Skeletal muscle tissue (tissue), 4 donors: ENCODE results near the gene IRF3. TPM values are rescaled to one million over a fixed set of nuclear protein-coding genes. Genes with fewer than 3 reads are reported as not detected.

ENCODE experiments used
- H3K27ac ChIP-seq: one replicate; pipeline ENCODE4 v1.7.0; 2013; ENCODE audit warnings: mild to moderate bottlenecking, low read depth, low read length, inconsistent platforms
- H3K27me3 ChIP-seq, 3 donors: one replicate each; pipeline ENCODE4 v1.7.0; 2013; ENCODE audit warnings: low read length in 3 of 3; ENCODE audit not compliant: control insufficient read depth in 3 of 3, insufficient read depth in 3 of 3
- H3K36me3 ChIP-seq, 3 donors: one replicate each; pipeline ENCODE4 v1.7.0; 2013; ENCODE audit warnings: low read length in 3 of 3; ENCODE audit not compliant: control insufficient read depth in 3 of 3, insufficient read depth in 3 of 3
- H3K4me1 ChIP-seq, 3 donors: one replicate each; pipeline ENCODE4 v1.7.0; 2013; ENCODE audit warnings: low read length in 3 of 3, mild to moderate bottlenecking in 3 of 3; ENCODE audit not compliant: control insufficient read depth in 3 of 3, insufficient read depth in 3 of 3
- H3K4me3 ChIP-seq, 3 donors: one replicate each; pipeline ENCODE4 v1.7.0; 2013; ENCODE audit warnings: low read length in 3 of 3
- H3K9ac ChIP-seq, 3 donors: one replicate each; pipeline ENCODE4 v1.7.0; 2013; ENCODE audit warnings: low read length in 3 of 3, mild to moderate bottlenecking in 3 of 3, moderate library complexity in 2 of 3, low read depth in 1 of 3
- H3K9me3 ChIP-seq, 3 donors: one replicate each; pipeline ENCODE4 v1.7.0; 2013; ENCODE audit warnings: low read length in 3 of 3; ENCODE audit not compliant: control insufficient read depth in 3 of 3
- total RNA-seq: library from RNA; depleted of rRNA; stranded (reverse); fragments of >200 nt; gene quantifications from one replicate; pipeline ENCODE4 v1.2.3, GENCODE V29; 2014
- donor health status: Osteomylitis.

The IRF3 gene
- total RNA-seq, 1 donor from 2014 or later: 31.3 TPM

DNA sequence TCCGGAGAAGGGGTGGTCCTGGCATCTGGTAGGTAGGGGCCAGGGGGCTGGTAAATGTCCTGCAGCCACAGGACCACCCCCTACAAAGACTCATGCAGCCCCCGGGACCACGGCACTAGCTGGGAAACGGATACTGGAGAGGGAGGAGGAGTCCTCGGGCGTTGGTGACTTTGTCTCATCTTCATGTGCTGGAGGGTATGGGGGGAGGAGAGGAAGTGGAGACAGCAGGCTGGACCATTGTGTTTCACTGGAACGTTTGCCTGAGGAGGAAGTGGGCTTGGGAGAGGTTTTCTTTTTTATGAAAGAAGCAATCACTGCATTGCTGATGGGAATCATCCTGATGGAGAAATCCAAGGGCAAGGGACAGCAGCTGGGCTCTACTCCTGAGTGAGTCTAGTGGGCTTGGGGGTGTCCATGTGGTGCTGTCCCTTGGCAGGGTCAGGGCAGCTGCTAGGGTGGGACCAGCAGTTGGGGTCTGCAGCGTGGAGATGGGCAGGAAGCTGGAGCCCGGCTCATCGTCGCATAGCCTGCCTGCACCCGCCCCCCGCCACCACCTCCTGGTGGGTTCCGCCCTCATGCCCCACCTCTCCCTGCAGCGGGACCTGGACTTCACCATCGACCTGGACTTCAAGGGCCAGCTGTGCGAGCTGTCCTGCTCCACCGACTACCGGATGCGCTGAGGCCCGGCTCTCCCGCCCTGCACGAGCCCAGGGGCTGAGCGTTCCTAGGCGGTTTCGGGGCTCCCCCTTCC is 22.1 kb upstream of the IRF3 start:
- Histone ChIP-seq H3K9ac (no peak overlapping the region), H3K4me3 (no peak overlapping the region), H3K4me1 (peaks cover 21 to 34% (median 24%) of the 10 kb centered on the region in 3 donors), H3K9me3 (no peaks in the 10 kb centered on the region), H3K36me3 (peaks cover 31 to 38% (median 35%) of the 10 kb centered on the region in 3 donors), H3K27me3 (peaks cover 0 to 21% (median 18%) of the 10 kb centered on the region in 3 donors), H3K27ac (peak overlapping the region; percentile 74)

DNA sequence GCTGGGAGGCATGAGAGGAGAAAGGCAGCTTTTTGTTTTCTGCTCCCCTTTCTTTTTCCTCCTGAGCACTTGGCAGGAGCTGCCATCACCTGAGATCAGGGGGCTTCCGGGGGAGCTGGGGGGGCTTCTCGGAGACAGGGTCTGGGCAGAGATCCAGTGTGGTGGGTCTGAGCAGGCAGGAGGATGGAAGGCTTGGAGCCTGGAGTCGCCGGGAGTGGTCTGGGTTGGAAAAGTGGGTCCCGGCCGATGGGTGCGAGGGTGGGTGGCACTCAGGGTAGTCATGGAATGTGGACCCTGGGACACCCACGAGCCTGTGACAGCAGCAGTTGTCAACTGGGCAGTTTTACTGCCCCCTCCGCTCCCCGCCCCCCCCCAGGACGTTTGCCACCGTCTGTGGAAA is 21.5 kb upstream of the IRF3 start:
- Histone ChIP-seq H3K36me3 (peaks cover 35 to 43% (median 40%) of the 10 kb centered on the region in 3 donors), H3K4me3 (no peak overlapping the region), H3K27ac (peak overlapping the region; percentile 74), H3K27me3 (peaks cover 0 to 21% (median 18%) of the 10 kb centered on the region in 3 donors), H3K4me1 (peaks cover 23 to 35% (median 28%) of the 10 kb centered on the region in 3 donors), H3K9me3 (no peaks in the 10 kb centered on the region), H3K9ac (no peak overlapping the region)

DNA sequence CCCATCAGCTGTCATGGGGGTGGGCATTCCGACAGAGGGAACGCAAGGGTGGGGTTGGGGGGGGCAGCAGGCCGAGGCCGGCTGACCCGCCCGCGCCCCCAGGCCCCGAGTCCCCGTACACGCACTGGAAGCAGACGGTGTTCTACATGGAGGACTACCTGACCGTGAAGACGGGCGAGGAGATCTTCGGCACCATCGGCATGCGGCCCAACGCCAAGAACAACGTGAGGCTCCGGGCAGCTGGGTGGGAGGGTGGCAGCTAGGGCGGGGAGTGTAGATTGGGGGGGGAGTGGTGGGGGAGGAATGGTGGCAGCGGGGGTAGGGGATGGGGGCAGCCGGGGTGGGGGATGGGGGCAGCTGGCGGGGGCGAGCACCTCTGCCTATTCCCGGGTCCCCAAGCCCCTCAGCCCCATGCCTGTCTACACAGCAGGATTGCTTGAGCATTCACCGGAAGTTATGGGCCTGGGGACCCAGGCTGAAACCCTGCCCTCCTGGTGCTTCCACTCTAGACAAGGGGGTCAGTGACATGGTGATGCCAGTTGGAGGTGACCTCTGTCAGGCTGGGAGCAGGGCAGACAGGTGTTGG is 20.9 kb upstream of the IRF3 start:
- Histone ChIP-seq H3K27me3 (peaks cover 0 to 21% (median 17%) of the 10 kb centered on the region in 3 donors), H3K36me3 (peaks cover 40 to 48% (median 46%) of the 10 kb centered on the region in 3 donors), H3K4me1 (peaks cover 23 to 40% (median 32%) of the 10 kb centered on the region in 3 donors), H3K9me3 (no peaks in the 10 kb centered on the region), H3K27ac (no peak overlapping the region), H3K9ac (no peak overlapping the region), H3K4me3 (no peak overlapping the region)

DNA sequence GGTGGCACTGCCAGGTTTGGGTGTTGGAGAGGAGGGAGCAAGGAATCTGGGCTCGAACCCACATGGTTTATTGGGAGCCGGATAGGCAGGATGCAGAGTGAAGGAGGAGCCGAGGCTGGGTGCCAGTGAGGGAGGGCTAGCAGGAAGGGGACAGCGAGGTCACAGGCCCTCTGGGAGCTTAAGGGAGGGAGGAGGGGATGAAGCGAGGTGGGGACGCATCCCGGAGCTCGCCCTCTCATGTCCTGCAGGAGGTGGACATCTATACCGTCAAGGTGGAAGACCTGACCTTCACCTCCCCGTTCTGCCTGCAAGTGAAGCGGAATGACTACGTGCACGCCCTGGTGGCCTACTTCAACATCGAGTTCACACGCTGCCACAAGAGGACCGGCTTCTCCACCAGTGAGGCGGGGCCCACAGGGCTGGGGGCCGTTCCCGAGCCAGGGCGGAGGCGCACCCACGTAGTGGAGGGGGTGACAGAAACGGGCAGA is 20.2 kb upstream of the IRF3 start:
- Histone ChIP-seq H3K4me1 (peaks cover 22 to 36% (median 32%) of the 10 kb centered on the region in 3 donors), H3K9ac (peak overlapping the region in 1 of 3 donors; percentile 25), H3K27me3 (peaks cover 0 to 15% (median 14%) of the 10 kb centered on the region in 3 donors), H3K27ac (no peak overlapping the region), H3K36me3 (peaks cover 40 to 49% (median 48%) of the 10 kb centered on the region in 3 donors), H3K4me3 (no peak overlapping the region), H3K9me3 (no peaks in the 10 kb centered on the region)

DNA sequence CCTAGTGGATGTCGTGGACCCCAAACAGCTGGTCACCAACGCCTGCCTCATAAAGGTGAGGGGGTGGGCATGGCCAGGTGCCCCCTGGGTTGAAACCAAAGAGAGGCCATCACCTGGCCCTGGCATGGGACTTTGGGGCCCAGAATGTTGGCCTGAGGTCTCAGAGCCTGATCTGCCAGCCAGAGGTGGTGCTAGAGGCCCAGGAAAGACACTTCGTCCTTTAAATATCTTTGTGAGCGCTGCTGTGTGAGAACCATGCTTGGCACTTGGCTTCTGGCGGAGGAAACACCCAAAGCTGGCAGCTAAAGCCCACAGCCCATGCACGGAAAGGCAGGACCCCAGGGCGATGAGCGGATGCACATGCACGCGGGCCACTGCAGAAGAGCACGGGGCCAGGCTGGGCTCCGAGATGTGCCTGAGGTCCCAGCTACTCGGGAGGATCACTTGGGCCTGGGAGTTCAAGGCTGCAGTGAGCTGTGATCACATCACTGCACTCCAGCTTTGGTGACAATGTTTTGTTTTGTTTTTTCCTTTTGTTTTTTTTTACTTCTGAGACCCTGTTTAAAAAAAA is 19.4 kb upstream of the IRF3 start:
- Histone ChIP-seq H3K27ac (no peak overlapping the region), H3K9me3 (no peaks in the 10 kb centered on the region), H3K9ac (peak overlapping the region in 1 of 3 donors; percentile 8), H3K36me3 (peaks cover 40 to 51% (median 48%) of the 10 kb centered on the region in 3 donors), H3K27me3 (peaks cover 0 to 8% (median 7%) of the 10 kb centered on the region in 3 donors), H3K4me3 (no peak overlapping the region), H3K4me1 (peaks cover 24 to 36% (median 31%) of the 10 kb centered on the region in 3 donors)

DNA sequence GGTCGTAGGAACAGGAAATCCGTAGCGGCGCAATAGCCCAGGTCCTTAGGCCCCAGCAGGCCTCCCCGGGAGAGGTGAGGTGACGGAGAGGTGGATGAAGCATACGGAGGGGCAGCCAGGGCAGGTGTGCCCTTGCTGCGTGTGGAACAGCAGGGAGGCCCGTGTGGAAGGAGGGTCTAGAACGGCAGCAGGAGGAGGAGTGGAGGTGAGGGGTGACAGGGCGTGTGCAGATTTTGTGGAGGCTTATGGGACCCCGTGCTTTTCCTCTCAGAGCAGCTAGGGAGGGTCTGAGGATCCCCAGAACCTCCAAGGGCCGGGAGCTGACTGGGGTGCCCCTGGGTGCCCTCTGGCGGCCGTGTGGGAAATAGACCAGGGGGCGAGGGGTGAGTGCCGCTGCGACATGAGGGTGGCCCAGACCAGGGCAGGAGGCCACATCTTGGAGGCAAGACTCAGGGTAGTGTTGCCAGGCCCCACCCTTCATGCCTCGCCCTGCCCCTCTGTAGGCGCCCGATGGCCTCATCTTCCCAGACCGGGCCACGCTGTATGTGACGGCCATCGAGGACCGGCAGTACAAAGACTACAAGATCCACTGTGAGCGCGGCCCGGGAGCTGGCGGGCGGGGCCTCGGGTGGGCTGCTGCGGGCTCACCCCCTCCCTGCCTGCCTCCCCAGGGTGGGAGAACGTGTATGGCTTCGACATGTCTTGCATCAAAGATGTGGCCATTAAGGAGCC is 18.8 kb upstream of the IRF3 start:
- Histone ChIP-seq H3K36me3 (peaks cover 40 to 51% (median 48%) of the 10 kb centered on the region in 3 donors), H3K4me3 (no peak overlapping the region), H3K9me3 (no peaks in the 10 kb centered on the region), H3K4me1 (peaks cover 24 to 35% (median 31%) of the 10 kb centered on the region in 3 donors), H3K9ac (no peak overlapping the region), H3K27me3 (peaks cover 0 to 2% (median 2%) of the 10 kb centered on the region in 3 donors), H3K27ac (no peak overlapping the region)

DNA sequence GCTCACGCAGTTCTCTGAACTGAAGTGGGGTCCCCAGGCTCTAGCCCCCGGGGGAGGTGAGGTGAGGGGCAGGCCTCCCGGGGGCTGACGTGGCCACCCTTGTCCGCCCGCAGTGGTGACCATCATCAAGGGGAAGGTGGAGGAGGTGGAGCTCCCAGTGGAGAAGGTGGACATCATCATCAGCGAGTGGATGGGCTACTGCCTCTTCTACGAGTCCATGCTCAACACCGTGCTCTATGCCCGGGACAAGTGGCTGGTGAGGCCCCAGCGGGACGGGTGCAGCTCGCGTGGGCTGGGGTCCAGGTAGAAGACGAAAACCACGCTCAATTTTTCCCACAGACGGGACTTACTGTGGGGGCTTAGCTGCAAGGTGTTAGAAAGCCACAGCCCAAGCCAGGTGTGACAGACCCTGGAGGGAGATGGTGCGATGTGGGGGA is 18.2 kb upstream of the IRF3 start:
- H3K36me3 ChIP-seq: peaks cover 40 to 51% (median 48%) of the 10 kb centered on the region in 3 donors
- H3K4me3 ChIP-seq: no peak overlapping the region
- no peak overlapping the region for H3K9ac ChIP-seq
- peaks cover 26 to 37% (median 35%) of the 10 kb centered on the region in 3 donors for H3K4me1 ChIP-seq
- H3K27ac ChIP-seq: no peak overlapping the region
- no peaks in the 10 kb centered on the region for H3K27me3 ChIP-seq
- no peaks in the 10 kb centered on the region for H3K9me3 ChIP-seq

DNA sequence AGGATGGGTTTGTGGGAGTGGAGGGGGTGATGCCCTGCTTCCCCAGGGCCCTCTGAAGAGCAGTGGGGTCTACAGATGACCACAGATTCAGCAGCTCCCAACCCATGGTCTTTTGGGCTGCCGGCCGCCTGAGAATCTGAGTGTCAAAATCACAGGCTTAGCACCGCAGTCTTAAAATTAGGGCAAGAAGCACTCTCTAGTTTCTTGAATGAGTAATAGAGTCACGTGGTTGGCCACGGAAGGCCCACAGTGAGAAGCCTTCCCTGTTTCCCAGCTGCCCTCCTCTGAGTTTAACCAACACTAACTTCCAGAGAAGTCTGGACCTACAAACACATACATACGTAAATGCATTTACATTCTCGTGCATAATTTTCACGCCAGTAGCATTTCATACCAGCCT is 16.6 kb upstream of the IRF3 start:
- peaks cover 40 to 45% (median 44%) of the 10 kb centered on the region in 3 donors for H3K36me3 ChIP-seq

DNA sequence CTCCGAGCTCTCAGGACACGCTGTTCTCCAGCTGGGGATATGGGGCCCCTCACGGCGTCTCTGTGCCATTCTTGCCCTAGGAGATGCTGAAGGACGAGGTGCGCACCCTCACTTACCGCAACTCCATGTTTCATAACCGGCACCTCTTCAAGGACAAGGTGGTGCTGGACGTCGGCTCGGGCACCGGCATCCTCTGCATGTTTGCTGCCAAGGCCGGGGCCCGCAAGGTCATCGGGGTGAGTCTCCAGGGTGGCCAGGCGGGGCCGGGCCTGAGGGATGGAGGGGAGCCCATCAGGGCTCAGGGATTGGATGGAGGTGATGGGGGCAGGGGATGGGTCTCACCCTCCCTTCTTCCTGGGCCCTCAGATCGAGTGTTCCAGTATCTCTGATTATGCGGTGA is 16.2 kb upstream of the IRF3 start:
- peaks cover 35 to 51% (median 37%) of the 10 kb centered on the region in 3 donors for H3K4me1 ChIP-seq
- H3K36me3 ChIP-seq: peaks cover 40 to 45% (median 40%) of the 10 kb centered on the region in 3 donors
- no peaks in the 10 kb centered on the region for H3K9me3 ChIP-seq
- no peak overlapping the region for H3K27ac ChIP-seq
- no peak overlapping the region for H3K4me3 ChIP-seq
- no peaks in the 10 kb centered on the region for H3K27me3 ChIP-seq
- no peak overlapping the region for H3K9ac ChIP-seq

More for the DNA sequence above, 16.6 kb upstream of the IRF3 start:
- H3K9ac ChIP-seq: no peak overlapping the region
- H3K4me3 ChIP-seq: no peak overlapping the region
- H3K9me3 ChIP-seq: no peaks in the 10 kb centered on the region
- no peak overlapping the region for H3K27ac ChIP-seq
- peaks cover 35 to 49% (median 37%) of the 10 kb centered on the region in 3 donors for H3K4me1 ChIP-seq
- no peaks in the 10 kb centered on the region for H3K27me3 ChIP-seq
